ENCODE results near the gene DNAAF1.

GRCh38 chr16:84144859-84145639 lies at the start of gene DNAAF1, which contains the start of gene HSDL1:
- TF ChIP-seq CTCF (IDR thresholded peaks at IDR 0.05; ENCODE audit: low read depth, low read length) = no peak
- TF ChIP-seq EZH2phosphoT487 (IDR thresholded peaks at IDR 0.05; ENCODE audit: low read depth) = no peak

All from OCI-LY3 (cell line).